Measurements from ENCODE around the gene C19orf47.

- TF ChIP-seq CTCF (IDR thresholded peaks at IDR 0.05) (no peak), POLR2A (IDR thresholded peaks at IDR 0.05) (no peak)
Measured at GRCh38 chr19:40394816-40395210, 46.6 kb upstream of the C19orf47 start.
